ENCODE results near the gene ZDHHC13.

DNA sequence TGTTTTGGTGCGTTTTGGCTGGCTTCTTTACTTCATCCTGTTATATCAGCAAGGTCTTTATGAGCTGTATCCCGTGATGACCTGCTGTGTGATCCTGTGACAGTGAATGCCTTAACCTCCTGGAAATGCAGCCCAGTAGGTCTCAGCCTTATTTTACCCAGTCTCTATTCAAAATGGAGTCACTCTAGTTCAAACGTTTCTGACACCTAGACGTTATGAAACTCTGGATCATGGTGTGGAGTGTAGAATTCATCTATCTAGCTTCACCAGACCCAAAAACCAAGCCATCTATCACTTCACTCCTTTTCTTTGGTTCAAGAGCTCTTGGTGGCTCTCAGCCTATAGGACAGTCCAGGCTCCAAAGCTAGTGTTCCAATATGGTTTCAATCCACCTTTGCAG is 28.2 kb upstream of the ZDHHC13 start:
- TF ChIP-seq, protein P1, sequence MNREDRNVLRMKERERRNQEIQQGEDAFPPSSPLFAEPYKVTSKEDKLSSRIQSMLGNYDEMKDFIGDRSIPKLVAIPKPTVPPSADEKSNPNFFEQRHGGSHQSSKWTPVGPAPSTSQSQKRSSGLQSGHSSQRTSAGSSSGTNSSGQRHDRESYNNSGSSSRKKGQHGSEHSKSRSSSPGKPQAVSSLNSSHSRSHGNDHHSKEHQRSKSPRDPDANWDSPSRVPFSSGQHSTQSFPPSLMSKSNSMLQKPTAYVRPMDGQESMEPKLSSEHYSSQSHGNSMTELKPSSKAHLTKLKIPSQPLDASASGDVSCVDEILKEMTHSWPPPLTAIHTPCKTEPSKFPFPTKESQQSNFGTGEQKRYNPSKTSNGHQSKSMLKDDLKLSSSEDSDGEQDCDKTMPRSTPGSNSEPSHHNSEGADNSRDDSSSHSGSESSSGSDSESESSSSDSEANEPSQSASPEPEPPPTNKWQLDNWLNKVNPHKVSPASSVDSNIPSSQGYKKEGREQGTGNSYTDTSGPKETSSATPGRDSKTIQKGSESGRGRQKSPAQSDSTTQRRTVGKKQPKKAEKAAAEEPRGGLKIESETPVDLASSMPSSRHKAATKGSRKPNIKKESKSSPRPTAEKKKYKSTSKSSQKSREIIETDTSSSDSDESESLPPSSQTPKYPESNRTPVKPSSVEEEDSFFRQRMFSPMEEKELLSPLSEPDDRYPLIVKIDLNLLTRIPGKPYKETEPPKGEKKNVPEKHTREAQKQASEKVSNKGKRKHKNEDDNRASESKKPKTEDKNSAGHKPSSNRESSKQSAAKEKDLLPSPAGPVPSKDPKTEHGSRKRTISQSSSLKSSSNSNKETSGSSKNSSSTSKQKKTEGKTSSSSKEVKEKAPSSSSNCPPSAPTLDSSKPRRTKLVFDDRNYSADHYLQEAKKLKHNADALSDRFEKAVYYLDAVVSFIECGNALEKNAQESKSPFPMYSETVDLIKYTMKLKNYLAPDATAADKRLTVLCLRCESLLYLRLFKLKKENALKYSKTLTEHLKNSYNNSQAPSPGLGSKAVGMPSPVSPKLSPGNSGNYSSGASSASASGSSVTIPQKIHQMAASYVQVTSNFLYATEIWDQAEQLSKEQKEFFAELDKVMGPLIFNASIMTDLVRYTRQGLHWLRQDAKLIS (CRISPR knock-in tag; IDR thresholded peaks at IDR 0.05; ENCODE audit: borderline replicate concordance): no peak
- TF ChIP-seq, protein P2, sequence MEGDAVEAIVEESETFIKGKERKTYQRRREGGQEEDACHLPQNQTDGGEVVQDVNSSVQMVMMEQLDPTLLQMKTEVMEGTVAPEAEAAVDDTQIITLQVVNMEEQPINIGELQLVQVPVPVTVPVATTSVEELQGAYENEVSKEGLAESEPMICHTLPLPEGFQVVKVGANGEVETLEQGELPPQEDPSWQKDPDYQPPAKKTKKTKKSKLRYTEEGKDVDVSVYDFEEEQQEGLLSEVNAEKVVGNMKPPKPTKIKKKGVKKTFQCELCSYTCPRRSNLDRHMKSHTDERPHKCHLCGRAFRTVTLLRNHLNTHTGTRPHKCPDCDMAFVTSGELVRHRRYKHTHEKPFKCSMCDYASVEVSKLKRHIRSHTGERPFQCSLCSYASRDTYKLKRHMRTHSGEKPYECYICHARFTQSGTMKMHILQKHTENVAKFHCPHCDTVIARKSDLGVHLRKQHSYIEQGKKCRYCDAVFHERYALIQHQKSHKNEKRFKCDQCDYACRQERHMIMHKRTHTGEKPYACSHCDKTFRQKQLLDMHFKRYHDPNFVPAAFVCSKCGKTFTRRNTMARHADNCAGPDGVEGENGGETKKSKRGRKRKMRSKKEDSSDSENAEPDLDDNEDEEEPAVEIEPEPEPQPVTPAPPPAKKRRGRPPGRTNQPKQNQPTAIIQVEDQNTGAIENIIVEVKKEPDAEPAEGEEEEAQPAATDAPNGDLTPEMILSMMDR (IDR thresholded peaks at IDR 0.05): no peak
- no peak for TF ChIP-seq IRF2 (CRISPR knock-in tag; IDR thresholded peaks at IDR 0.05; ENCODE audit: borderline replicate concordance, low read depth)
- TF ChIP-seq, protein P3, sequence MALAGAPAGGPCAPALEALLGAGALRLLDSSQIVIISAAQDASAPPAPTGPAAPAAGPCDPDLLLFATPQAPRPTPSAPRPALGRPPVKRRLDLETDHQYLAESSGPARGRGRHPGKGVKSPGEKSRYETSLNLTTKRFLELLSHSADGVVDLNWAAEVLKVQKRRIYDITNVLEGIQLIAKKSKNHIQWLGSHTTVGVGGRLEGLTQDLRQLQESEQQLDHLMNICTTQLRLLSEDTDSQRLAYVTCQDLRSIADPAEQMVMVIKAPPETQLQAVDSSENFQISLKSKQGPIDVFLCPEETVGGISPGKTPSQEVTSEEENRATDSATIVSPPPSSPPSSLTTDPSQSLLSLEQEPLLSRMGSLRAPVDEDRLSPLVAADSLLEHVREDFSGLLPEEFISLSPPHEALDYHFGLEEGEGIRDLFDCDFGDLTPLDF (CRISPR knock-in tag; IDR thresholded peaks at IDR 0.05): no peak
- no peak for TF ChIP-seq FOXJ3 (CRISPR knock-in tag; IDR thresholded peaks at IDR 0.05; ENCODE audit: borderline replicate concordance)
- TF ChIP-seq SP1 (CRISPR knock-in tag; conservative IDR thresholded peaks at IDR 0.05): no peak
- TF ChIP-seq FOXP1 (CRISPR knock-in tag; IDR thresholded peaks at IDR 0.05; ENCODE audit: borderline replicate concordance): no peak
- no peak for TF ChIP-seq NR3C1 (CRISPR knock-in tag; conservative IDR thresholded peaks at IDR 0.05; ENCODE audit: low read depth)
- TF ChIP-seq, protein P4, sequence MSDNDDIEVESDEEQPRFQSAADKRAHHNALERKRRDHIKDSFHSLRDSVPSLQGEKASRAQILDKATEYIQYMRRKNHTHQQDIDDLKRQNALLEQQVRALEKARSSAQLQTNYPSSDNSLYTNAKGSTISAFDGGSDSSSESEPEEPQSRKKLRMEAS (CRISPR knock-in tag; IDR thresholded peaks at IDR 0.05): no peak

Data from WTC11 (cell line).